Astrocyte of the spinal cord (primary cell): ENCODE results near the gene SNAP29.
"Not testable (repeated sequence)": the region's sequence is repeated elsewhere in the genome, so short reads cannot be mapped to it uniquely, and the experiment has no call there.

Experiments
- DNase-seq: peaks from one replicate; pipeline ENCODE4 v3.0.0; 2011; ENCODE audit warnings: low read depth, low spot score
- H3K4me3 ChIP-seq: 2 replicates; pipeline ENCODE4 v1.5.1; 2011; ENCODE audit warnings: low read depth, mild to moderate bottlenecking, low read length, moderate library complexity
- in situ Hi-C: cut with HindIII; loops from 2 replicates; pipeline ENCODE4 v1.10.0; 2017; ENCODE audit warnings: low sequenced_read_pairs
- TF ChIP-seq, protein P1 (sequence below): IDR thresholded peaks from 2 replicates; pipeline ENCODE4 v1.5.1; 2012; ENCODE audit warnings: low read depth, mild to moderate bottlenecking, low read length, inconsistent platforms

The SNAP29 gene

DNA sequence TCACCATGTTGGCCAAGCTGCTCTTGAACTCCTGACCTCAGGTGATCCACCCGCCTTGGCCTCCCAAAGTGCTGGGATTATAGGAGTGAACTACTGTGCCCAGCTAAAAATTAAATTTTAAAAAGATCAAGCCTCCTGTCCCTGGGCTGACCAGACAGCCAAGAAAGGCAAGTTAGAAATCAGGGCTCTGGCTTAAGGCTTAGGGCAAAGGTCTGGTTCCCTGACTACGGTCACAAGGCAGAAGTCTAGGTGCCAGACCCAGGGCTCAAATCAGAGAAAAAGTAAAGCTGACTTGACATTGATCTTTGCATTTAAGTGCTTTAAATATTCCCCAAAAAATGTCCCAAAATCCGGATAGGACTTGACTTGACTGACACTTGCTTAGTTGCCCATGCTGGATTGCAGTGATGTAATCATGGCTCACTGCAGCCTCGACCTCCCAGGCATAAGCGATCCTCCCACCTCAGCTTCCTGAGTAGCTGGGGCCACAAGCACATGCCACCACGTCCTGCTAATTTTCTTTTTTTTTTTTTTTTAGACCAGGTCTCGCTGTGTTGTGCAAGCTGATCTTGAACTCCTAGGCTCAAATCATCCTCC lies 41.1 kb downstream of the SNAP29 start:
- TF ChIP-seq, protein P1, sequence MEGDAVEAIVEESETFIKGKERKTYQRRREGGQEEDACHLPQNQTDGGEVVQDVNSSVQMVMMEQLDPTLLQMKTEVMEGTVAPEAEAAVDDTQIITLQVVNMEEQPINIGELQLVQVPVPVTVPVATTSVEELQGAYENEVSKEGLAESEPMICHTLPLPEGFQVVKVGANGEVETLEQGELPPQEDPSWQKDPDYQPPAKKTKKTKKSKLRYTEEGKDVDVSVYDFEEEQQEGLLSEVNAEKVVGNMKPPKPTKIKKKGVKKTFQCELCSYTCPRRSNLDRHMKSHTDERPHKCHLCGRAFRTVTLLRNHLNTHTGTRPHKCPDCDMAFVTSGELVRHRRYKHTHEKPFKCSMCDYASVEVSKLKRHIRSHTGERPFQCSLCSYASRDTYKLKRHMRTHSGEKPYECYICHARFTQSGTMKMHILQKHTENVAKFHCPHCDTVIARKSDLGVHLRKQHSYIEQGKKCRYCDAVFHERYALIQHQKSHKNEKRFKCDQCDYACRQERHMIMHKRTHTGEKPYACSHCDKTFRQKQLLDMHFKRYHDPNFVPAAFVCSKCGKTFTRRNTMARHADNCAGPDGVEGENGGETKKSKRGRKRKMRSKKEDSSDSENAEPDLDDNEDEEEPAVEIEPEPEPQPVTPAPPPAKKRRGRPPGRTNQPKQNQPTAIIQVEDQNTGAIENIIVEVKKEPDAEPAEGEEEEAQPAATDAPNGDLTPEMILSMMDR = no peak
- H3K4me3 ChIP-seq = no peak overlapping the region
- DNase-seq = no peak
- in situ Hi-C loops = no loop called here

DNA sequence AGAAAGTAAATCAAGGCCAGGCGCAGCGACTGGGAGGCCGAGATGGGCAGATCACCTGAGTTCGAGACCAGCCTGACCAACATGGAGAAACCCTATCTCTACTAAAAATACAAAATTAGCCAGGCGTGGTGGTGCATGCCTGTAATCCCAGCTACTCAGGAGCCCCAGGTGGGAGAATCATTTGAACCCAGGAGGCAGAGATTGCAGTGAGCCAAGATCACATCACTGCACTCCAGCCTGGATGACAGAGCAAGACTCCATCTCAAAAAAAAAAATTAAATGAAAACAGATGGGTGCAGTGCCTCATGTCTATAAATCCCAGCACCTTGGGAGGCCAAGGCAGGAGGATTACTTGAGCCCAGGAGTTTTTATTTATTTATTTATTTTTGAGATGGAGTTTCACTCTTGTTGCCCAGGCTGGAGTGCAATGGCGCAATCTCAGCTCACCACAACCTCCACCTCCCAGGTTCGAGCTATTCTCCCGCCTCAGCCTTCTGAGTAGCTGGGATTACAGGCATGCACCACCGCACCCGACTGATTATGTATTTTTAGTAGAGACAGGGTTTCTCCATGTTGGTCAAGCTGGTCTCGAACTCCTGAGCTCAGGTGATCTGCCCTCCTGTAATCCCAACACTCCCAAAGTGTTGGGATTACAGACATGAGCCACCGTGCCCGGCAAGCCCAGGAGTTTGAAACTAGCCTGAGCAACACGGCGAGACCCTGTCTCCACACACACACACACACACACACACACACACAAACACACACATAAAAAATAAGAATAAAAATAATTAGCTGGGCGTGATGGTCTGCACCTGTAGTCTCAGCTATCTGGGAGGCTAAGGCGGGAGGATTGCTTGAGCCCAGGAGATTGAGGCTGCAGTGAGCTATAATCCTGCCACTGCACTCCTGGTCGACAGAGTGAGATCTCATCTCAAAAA lies 42.6 kb downstream of the SNAP29 start:
- DNase-seq, H3K4me3 ChIP-seq, in situ Hi-C loops: not testable (repeated sequence)

DNA sequence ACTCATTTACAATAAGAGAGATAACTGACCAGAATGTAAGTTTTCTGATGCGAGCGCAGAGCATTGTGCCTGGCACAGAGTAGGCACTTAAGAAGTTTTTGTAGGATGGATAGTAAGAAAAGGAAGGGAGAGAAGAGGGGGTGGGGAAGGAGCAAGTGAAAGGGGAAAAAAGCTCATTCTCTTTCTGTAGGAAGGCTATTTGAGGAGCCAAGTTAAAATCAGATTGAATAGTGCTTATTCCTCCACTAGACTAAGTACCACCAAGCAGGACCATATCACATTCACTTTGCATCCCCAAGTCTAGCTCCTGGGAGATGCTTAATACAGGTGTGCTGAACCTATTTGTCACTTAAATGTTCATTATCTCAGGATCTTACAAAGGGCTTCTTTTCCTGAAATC lies 44.3 kb downstream of the SNAP29 start:
- H3K4me3 ChIP-seq = no peak overlapping the region
- TF ChIP-seq, protein P1 = no peak
- no peak for DNase-seq
- in situ Hi-C loops = no loop called here

DNA sequence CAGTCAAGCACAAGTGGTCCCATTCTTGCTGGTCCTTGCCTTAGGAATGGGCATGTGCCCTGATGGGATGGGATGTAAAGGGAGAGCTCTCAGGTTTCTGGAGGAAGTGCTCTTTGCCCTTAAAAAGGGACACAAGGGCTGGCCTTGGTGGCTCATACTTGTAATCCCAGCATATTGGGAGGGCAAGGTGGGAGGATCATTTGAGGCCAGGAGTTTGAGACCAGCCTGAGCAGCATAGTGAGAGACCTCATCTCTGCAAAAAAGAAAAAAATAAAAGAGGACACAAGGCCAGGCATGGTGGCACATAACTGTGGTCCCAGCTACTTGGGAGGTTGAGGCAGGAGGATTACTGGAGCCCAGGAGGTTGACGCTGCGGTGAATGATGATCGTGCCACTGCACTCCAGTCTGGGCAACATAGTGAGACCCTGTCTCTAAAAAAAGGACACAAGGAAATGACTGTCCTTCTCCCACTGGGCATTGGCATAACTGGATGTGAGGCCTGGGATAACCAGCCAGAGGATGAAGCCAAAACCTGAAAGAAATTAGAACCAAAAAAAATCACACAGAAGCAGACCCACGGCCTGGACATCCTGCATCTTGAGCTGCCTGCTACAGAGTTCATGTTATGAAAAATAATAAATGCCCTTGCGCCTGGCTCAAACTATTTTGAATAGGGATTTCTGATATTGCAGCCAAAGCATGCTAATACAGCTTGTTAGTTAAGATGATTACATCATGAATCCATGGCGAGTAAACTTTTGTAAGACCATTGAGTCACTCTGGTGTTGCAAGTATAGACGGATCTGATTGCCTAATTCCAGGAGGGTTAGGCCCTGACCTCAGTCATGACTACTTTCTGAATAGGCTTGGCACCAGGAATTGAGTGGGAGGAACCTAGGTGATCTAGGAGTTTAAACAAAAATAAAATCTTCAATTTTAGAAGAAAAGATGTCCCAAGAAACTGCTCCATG lies 45.5 kb downstream of the SNAP29 start:
- in situ Hi-C loops = no loop called here
- DNase-seq = peak; percentile 87
- TF ChIP-seq, protein P1 = no peak
- H3K4me3 ChIP-seq = no peak overlapping the region

DNA sequence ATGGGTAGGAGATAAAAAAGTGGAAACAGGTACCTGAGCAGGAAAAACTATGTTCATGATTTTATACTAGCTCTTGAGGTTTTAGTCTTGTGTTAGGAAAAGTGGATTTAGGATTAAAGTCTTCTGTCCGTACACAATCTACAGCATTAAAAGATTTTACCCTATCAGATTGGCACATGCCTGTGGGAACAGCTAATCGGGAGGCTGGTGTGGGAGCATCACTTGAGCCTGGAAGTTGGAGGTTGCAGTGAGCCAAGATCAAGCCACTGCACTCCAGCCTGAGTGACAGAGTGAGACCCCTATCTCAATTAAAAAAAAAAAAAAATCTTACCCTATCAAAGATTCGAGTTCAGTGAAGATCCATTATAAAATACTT lies 46.2 kb downstream of the SNAP29 start:
- no peak for DNase-seq
- in situ Hi-C loops = no loop called here
- H3K4me3 ChIP-seq = no peak overlapping the region
- TF ChIP-seq, protein P1 = no peak

DNA sequence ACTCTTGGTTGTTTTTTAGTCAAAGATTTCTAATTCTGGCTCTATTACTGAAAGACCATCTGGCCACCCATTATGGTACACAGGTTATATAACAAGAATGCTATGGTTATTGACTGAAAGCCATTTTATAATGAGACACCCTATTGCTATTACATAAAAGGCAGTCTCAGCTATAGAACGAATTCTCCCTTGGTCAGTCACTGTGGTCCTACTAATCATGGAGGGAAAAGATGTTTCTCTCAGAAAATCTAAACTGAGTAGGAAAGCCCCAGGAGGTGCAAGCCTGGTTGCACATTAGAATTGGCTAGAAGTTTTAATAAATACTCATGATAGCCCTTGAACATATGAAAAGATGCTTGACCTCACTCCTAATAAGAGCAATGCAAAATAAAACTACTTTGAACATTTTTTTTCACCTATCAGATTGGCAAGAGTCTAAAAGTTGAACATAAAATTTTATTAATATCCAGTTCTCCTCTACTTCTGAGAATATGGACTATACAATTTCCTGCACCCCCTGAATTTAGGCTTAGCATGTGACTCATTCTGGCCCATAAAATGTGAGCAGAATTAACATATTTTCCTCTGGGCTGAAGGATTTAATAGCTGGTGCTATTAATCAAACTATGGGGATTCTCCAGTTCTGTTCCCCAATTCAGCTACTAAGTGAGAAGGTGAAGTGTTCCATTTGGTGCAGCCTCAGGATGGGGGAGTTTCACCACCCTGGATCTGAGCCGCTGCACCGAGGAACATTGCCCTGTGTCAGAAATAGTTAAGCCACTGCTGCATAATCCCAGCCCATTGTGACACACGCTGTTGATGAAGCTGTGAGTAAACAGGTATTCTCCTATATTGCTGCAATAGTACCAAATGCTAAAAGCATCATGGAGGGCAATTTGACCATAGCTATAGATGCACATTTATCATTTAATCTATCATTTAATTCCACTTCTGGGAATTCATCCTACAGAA lies 46.9 kb downstream of the SNAP29 start:
- no peak overlapping the region for H3K4me3 ChIP-seq
- in situ Hi-C loops = no loop called here
- DNase-seq = no peak
- TF ChIP-seq, protein P1 = no peak
